Omental fat pad (tissue), 4 donors: Measurements from ENCODE around the gene MAN1A2. TPM values are rescaled to one million over a fixed set of nuclear protein-coding genes. Genes with fewer than 3 reads are reported as not detected.

Experiments used
- ATAC-seq: fragments of 150-250 bp; one replicate; pipeline ENCODE4 v1.9.1; 2016; ENCODE audit warnings: mild to moderate bottlenecking, moderate library complexity; ENCODE audit not compliant: low FRiP score
- DNase-seq: peaks from one replicate; pipeline ENCODE4 v3.0.0-alpha.2; 2019; ENCODE audit warnings: low spot score
- total RNA-seq, 4 donors: library from RNA; depleted of rRNA; stranded (reverse); fragments of >200 nt; gene quantifications; one replicate each; pipeline ENCODE4 v1.1.0, GENCODE V29; 2016
- TF ChIP-seq, protein P1 (sequence below), 3 donors: fragments of 450-650 bp; IDR thresholded peaks; one replicate each; pipeline ENCODE4 v1.5.1; 2016 to 2017; ENCODE audit warnings: antibody characterized with exemption in 3 of 3, mild to moderate bottlenecking in 3 of 3, moderate library complexity in 2 of 3

The MAN1A2 gene
- total RNA-seq, 4 donors from 2014 or later, result 32.9 to 50.7 (median 42.1) TPM

DNA sequence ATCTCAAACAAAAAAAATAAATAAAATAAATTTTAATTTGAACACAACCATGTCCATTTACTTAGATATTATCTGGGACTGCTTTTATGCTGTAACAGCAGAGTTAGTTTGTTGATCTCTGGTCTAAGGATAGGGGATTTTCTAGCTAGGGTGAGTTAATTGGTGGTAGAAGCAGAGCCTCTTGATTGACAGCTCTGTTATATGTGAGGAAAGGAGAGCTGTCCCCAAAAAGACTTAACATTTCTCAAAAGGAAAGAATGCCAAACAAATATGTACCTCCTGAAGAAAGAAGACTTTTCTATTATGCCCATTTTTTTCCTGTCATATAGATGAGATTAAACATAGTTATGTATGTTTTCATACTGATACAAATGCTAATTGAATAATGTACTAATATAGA, 37.8 kb downstream of the MAN1A2 start:
- TF ChIP-seq, protein P1, sequence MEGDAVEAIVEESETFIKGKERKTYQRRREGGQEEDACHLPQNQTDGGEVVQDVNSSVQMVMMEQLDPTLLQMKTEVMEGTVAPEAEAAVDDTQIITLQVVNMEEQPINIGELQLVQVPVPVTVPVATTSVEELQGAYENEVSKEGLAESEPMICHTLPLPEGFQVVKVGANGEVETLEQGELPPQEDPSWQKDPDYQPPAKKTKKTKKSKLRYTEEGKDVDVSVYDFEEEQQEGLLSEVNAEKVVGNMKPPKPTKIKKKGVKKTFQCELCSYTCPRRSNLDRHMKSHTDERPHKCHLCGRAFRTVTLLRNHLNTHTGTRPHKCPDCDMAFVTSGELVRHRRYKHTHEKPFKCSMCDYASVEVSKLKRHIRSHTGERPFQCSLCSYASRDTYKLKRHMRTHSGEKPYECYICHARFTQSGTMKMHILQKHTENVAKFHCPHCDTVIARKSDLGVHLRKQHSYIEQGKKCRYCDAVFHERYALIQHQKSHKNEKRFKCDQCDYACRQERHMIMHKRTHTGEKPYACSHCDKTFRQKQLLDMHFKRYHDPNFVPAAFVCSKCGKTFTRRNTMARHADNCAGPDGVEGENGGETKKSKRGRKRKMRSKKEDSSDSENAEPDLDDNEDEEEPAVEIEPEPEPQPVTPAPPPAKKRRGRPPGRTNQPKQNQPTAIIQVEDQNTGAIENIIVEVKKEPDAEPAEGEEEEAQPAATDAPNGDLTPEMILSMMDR (IDR thresholded peaks at IDR 0.05), result no peak
- DNase-seq (no peak), ATAC-seq (no peak)

DNA sequence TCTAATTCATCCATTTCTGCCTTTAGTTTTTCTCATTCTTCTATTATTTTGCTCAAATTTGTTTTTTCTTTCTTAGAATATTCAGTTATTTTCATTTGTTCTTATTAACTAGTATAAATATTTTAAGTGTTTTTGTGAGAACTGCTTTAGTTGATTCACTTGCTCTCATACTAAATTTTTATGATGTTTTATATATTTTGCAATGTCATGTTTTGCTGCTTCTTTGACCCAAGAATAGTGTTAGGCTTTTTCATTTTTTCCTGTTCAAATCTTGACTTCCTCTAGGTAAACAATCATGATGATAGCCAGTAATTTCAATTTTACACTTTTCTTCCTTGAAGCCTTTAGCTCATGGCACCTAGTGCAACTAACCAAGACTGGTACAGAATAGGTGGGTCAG, 45.2 kb downstream of the MAN1A2 start:
- ATAC-seq (no peak), DNase-seq (no peak)
- TF ChIP-seq, protein P1 (IDR thresholded peaks at IDR 0.05), result no peak

DNA sequence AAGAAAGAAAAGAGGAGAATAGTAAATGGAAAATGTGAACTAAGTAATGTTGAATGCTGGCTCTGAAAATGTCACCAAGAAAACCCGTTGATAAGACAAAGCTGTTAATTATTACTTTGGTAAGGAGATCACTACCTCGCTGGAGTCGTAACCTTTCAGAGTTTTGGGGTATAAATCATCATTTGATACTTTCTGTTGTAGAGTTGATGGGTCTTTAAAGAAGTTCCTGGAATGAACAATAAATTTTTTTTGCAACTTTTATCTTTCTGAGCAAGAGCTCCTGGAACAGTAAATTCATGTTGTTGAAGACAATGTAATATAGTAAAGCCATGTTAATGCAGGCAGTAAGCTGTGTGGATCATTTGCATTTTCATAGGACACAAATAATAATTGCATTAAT, 46.2 kb downstream of the MAN1A2 start:
- TF ChIP-seq, protein P1 (IDR thresholded peaks at IDR 0.05), result no peak
- DNase-seq (no peak), ATAC-seq (no peak)

DNA sequence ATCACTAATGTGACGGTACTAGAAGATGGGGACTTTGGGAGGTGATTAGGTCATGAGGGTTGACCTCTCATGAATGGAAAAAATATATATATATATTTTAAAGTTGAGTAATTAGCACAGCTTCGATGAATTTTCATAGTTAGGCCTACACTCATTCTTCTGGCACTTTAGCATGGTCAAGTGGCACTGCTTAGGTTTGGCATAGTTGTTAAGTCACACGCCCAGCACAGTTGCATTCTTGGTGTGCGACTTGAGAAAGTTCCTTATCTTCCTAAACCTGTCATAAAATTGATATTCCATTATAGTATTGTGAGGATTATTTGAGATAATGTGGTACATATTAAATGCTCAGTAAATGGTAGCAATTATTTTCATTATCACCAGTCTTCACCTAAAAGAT, 47.7 kb downstream of the MAN1A2 start:
- ATAC-seq (no peak), DNase-seq (no peak)
- TF ChIP-seq, protein P1 (IDR thresholded peaks at IDR 0.05), result no peak

- DNase-seq, result no peak
- TF ChIP-seq, protein P1 (IDR thresholded peaks at IDR 0.05), result no peak
- ATAC-seq, result no peak
These were observed 48.8 kb downstream of the MAN1A2 start for GRCh38 chr1:117416004-117416403.

DNA sequence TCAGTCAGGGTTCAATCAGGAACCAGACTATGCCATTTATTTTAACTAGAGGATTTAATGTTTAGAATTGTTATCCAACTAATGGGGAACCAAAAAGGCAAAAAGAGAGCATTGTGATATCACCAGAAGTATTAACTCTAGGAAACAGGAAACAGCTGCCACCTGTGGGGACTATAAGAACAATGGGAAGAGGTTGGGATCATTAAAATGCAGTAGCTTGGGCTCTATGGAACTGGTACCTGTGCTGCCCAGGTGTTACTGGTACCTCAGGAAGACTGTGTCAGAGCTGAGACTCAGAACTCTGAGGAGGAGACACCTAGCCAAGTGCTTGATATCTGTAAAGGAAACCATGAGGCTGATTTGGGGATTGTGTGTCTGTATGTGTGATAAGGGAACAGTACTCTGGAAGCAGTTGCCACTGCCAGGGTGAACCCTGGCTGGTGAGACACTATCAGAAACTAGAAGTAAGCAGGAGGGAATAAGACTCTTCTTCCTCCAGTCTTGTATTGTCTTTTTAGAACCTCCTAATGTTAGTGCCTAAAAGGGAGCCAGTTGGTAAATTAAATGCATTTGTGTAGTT, 49.4 kb downstream of the MAN1A2 start:
- DNase-seq, result no peak
- no peak for ATAC-seq
- TF ChIP-seq, protein P1 (IDR thresholded peaks at IDR 0.05), result no peak

GRCh38 chr1:117425050-117425734, 57.9 kb downstream of the MAN1A2 start:
- TF ChIP-seq, protein P1 (IDR thresholded peaks at IDR 0.05), result no peak
- no peak for ATAC-seq
- DNase-seq, result no peak
